ENCODE measurements around the gene ANKRD33B. TPM values are rescaled to one million over a fixed set of nuclear protein-coding genes. Genes with fewer than 3 reads are reported as not detected.
"Not testable (repeated sequence)": the region's sequence is repeated elsewhere in the genome, so short reads cannot be mapped to it uniquely, and the experiment has no call there.

Gene ANKRD33B
- total RNA-seq, 1 donor: 10.8 TPM

DNA sequence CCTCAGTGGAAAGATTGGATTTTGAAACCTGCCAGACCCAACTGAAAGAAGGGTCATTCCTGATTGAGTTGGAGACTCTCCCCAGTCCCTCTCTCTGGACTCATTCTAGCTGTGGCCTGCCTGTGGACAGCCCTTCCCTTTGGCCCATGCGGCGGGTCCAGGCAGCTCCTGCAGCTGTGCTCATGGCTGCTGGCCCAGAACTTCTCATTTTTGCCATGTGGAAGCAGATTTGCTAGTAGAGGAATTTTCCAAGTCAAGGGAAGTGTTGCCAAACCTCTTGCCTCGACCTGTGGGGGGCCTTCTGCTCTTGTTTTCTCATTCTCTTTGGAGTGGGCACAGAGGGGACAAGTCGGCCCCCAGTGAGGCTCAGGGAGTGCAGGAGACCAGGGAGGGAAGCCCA, 89.2 kb downstream of the ANKRD33B start:
- DNase-seq (ENCODE audit: low read depth in 2 of 3, low spot score in 2 of 3): no peak

DNA sequence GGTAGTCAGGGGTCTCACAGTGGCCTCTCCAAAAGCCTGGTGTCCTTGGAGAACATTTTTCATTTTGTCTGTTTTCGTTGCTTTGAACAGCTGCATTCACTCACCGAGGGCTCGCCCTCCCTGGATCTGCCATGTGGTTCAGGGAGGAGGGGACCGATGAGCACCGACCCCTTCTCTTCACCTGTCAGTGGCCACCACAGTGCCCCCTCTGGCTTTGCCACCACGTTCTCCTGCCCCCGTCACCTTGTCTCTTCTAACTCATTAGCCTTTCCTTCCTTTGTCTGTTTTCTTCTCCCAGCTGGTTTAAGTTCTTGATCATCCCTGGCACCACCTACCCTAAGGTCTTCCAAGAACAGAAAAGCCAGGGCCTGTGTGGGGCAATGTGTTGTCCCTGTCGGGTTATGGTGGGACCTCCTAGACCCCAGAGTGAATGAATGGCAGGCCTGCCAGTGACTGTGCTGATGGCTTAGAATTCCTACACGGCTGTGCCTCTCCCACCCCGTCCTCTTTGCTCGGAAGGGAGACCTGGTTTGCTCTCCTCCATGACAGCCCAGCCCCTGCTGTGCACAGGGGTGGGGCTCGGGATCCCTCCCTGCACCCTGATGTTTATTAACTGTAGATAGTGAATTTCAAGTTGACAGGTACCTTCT, 90.0 kb downstream of the ANKRD33B start:
- DNase-seq (ENCODE audit: low read depth in 2 of 3, low spot score in 2 of 3): no peak

DNA sequence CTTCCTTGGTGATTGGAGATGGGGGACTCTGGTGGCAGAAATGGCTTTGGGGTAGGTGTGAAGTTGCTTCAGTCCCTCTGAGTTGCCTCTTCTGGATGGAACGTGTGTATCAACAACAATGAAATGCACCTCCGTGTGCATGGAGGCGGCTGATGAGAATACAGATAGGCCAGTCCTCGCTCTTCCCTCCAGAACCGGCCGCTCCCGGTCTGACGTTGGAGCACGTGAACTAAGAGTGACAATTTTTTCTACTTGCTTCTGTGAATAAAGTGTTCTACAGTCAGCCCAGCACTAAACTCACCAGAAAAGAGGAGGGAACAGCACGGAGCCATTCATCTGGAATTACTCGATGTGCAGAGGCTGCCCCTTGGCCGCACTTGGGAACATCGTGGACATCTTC, 90.7 kb downstream of the ANKRD33B start:
- no peak for DNase-seq (ENCODE audit: low read depth in 2 of 3, low spot score in 2 of 3)

DNA sequence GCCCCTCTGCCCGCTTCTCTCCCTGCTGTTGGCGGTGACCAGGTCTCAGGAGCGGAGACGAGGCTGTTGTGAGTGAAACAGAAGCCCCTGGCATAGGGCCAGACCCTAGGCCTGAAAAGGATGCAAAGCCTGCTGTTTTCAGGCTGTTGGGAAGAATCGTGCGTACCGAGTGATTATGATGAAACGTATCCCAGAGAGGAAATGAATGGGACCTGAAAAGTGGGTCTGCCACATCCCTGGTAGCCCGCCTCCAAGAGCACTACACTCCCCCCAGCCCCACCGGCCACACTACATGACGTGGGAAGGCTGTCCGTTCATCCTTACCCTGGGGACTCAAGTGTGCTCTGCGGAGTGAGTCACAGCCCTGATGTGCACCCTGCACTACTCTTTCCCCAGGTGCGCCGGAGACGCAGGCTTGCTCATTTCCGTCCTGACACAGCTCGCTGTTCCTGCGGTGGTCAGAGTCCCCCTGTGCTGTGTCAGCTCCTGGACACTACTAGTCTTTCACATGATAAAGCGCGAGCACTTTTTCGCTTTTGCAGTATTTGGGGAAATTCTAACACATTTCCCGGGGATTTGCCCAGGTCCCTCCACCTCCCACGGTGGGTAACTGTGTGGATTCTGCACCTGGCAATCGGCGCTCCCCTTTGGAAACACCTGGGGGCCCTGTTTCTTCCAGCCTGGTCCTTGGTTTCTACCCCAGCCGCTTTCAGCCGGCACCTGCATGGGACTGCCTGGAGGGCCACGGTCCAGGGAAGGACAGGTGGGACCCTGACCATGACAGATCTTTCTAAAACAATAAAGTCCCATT, 91.5 kb downstream of the ANKRD33B start:
- DNase-seq (ENCODE audit: low read depth in 2 of 3, low spot score in 2 of 3): no peak

DNA sequence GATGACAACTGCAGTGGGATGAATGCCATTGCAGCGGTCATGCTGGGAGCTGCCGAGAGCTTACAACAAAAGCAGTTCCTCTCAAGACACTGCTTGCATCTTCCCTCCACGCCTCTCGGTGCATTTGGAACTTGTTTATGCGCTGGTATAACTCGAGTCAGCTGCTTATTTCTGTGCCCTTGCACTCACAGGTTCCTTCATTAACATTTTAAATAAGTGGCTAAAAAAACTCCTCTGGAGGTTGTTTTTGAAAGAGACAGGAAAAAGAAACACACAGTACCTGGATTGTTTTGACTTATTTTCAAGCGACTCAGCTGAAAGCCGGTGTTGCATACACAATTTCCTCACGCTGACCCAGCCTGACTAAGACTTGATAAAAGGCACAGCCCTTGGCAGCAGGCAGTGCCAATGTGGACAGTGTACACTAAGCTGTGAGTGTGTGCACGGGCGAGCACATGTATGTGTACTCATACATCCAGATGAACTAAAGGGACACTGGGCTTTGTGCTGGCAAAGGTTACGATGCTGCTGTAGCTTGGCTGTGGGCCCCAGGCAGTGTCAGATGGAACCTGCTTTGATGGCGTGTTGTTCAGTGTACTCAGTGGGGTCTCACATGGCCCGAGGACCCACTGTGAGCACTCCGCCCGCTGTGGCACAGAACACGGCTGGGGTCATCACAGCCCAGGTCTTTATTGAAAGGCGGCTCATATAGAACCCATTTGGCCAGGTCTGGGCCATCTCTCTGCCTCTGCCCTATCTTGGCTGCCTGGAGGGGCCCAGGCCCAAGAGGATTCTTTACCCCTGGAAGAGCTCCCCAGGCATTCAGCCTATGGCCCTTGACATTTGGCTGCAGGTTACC, 92.3 kb downstream of the ANKRD33B start:
- DNase-seq (ENCODE audit: low read depth in 2 of 3, low spot score in 2 of 3): no peak

DNA sequence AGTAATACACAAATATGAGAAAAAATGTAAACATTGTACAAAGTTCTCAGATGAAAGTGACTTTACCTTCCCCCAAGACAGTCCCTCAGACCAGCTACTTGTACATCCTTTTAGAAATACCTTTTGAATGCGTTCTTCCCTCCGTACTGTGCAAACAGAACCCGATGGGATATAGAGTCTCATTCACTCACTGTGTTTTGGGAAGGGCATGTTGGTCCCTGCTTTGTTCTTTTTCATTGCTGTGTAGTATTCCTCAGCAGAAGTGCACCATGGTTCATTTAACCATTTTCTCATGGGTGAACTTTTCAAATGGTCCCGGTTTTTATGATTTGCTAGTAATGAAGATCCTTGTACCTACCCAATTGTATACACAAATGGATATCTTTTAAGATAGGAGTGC, 94.4 kb downstream of the ANKRD33B start:
- no peak for DNase-seq (ENCODE audit: low read depth in 2 of 3, low spot score in 2 of 3)

DNA sequence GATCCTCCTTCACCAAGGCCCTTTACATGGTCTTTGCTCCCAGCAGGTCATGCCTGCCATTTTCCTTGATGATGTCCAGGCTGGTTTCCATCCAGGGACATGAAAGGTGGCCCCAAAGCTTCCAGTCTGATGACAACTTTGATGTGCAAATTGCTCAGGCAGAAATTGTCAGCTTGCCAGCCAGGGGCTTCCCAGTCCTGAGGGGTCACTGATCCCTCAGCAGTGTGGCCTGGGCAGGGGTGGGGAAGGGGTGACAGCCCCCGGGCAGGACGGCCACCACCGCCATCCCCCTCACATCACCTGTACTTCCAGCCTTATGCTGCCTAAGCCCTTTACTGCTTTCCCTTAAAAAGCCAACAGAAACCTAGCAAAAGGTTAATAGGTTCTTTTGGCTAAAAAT, 96.3 kb downstream of the ANKRD33B start:
- no peak for DNase-seq (ENCODE audit: low read depth in 2 of 3, low spot score in 2 of 3)

DNA sequence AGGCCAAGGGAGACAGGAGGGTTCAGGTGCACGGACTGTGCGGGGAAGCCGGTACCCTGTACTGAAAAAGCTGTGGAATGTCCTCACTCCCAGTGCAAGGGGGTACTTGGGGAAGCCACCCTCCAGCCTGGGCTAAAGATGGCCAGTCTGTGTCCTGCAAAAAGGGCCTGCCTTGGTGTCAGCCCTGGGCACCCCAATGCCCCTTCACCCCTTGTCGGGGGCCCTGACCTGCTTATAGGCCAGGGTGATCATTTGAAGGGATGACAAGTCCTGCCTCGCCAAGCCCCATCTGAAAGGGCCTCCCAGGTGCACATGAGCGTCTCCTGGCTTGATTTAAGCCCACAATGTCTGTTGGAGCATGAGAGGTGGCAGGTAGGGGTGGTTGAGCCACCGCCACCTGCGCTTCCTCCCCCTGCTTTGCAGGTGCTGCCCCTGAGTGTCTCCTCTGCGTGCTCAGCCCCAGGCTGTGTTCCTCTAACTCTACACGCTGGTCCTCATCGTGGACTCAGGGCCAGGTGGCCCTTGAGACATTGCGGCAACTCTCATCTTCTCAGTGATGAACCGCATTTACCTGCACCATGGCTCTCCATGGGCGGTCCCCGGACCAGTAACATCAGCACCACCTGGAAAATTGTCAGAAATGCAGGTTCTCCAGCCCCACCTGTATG, 97.0 kb downstream of the ANKRD33B start:
- DNase-seq (ENCODE audit: low read depth in 2 of 3, low spot score in 2 of 3): no peak

DNA sequence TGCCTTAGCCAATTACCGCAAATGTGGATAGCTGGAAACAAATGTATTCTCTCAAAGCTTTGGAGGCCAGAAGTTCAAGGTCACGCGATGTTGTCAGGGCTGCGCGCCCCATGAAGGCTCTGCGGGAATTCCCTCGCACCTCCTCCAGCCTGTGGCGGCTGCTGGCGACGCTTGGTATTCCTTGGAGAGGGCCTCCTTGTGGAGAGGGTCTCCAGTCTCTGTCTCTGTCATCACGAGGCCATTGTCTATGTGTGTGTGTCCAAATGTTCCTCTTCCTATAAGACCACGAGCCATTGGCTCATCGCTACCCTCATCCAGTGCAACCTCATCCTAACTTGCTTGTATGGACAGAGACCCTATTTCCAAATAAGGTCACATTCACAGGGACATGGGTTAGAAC, 97.5 kb downstream of the ANKRD33B start:
- DNase-seq (ENCODE audit: low read depth in 2 of 3, low spot score in 2 of 3): no peak

DNA sequence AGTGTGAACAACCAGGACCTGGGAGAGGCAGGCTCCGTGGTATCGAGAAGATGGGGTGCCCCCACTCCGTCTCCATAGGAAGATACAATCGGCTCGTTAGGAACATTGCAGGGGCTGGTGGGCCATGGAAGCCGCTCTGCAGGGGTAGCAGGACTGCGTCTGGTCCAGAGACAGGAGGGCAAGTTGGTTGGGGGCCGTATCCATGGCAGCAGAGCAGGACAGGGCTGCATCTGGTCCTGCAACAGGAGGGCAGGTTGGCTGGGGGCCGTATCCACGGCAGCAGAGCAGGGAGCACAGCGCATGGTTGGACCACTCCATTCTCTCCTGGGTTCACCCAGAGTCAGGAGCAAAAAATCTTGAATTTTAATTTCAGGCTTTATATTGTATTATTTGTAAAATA, 98.2 kb downstream of the ANKRD33B start:
- no peak for DNase-seq (ENCODE audit: low read depth in 2 of 3, low spot score in 2 of 3)

DNA sequence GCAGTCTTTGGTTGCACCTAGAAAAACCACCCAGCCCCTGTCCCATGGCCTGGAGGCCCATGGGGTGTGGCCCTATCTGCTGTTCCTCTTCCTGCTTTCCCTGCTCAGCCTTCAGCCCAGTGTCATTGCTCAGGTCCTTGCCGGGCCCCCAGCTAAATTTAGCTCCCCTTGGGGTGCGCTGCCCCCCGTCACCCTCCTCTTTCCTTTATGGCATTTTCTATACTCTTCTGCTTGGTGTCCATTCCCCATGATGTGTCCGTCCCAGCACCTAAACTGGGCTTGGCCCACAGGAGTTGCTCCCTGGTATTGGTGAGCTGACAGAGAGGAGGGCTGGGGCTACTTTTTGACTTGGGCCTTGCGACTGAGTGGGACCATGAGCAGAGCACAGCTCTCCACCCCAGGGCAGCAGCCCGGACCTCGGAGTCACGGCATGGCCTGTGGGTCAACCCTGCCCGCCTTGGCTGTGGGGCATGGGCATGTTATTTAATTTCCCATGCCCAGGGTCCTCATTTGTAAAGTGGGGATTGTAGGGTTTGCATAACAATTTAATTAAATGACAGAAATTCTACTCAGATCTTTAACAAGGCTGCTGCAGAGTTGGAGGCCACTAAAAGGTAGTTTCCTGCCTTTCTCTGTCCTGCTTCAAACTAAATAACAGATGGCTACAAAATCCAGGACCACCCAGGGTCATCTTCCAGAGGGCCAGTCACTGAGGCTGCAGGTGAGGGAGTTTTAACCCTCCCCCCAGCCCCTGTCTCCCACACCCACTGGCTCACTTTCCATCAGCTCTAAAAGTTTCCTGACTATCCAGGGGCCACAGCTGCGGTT, 99.0 kb downstream of the ANKRD33B start:
- DNase-seq (ENCODE audit: low read depth in 2 of 3, low spot score in 2 of 3): no peak

DNA sequence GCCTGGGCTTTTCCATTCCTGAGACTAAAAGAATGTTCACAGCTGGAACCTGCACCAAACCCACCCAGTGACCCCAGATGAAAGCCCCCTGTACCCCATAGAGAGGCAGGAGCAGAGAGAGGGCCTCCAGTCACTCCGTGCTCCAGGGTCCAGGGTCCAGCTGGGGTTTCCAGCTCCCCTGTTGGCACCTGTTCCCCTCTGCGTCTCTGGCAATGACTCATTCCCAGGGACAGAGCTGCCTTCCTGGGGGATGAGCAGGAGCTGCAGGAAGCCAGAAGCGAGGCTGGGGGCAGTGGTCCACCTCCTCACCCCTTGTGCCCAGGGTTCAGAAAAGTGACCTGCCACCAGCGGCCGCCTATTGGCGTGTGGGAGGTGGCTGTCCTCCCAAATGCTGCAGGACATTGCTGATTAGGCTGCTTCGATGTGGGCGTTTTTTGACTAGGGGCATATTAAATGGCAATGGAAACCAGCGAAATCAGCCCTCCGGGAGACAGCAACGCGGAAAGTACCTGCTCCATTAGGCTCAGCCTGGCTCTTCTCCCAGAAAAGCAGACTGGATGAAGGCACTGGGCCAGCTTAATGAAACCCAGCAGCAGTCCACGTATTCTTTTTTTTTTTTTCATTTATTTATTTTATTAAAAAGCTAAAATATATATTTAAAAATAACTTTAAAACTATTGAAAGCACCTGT, 99.8 kb downstream of the ANKRD33B start:
- no peak for DNase-seq (ENCODE audit: low read depth in 2 of 3, low spot score in 2 of 3)

DNA sequence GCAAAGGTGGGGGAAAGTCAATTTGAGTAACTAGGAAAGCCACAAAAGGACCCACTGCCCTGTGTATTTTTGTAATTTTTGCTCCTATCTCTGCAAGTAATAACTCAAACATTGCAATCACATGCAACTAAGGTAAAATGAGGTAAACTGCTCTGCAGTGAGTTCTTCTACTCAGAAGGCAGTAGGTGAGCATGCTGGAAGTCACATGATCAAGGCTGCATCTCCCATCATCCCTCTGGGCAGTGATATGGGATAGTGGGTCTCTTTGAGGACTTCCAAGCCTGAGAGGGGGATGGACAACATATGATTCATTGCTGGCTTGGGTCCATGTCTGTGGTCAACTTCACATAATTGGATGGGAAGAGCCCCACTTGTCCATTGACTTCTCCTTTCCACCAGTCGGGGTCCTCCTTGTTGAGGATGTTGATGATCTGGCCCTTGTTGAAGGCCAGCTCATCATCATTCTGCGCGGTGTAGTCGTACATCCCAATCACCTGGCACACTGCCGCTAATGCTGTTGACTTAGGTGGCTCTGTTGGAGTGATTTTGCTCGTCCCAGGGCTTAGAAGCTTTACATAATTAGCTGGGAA, 100.4 kb downstream of the ANKRD33B start:
- not testable (repeated sequence) for DNase-seq (ENCODE audit: low read depth in 2 of 3, low spot score in 2 of 3)

DNA sequence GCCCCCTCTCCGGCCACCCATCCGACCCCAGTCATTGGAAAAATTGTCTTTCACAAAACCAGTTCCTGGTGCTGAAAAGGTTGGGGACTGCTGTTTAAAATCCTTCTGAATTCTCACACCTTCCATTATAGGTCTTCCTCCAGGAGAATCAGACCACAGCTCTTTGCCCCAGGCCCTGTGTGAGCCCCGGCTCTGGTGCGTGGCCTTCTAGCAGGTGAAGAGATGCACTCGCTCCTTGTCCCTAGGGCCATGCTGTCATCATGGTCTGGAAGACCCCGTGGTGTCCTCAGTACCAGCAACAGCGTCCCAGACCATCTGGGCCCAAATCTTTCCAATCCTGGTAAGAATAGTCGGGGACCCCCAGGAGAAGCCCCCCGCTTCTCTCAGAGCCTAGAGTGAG, 101.9 kb downstream of the ANKRD33B start:
- no peak for DNase-seq (ENCODE audit: low read depth in 2 of 3, low spot score in 2 of 3)

DNA sequence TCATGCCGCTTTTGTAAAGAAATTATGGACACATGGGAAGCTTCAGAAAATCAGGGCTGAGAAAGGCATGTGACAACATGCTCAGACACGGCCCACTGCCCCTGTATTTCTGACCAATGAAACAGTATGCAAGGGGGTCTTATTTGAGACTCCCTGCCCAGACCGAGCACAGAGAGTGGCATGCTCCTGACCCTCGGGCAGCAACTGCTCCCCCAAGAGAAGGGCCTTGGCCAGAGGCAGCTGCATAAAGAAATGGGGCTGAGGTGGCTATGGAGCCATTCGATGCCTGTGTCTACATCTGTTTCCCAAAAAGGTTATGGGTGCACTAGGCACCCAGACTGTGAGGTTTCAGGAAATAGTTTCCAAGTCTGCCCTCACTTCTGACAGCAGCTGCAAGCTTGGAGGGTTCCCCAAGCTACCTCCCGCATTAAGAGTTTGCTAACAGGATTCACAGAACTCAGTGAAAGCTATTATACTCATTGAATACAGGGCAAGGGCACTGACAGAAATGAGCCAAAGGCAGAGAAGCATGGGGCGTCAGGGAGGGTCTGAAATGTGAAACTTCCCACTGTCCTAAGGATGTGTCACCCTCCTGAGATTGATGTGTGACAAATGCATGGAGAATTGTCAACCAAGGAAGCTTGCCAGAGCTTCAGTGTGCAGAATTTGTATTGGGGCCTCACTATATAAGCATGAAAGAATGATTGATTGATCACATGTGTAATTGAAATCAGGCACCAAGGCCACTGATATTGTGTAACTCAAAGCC, 102.8 kb downstream of the ANKRD33B start:
- no peak for DNase-seq (ENCODE audit: low read depth in 2 of 3, low spot score in 2 of 3)

DNA sequence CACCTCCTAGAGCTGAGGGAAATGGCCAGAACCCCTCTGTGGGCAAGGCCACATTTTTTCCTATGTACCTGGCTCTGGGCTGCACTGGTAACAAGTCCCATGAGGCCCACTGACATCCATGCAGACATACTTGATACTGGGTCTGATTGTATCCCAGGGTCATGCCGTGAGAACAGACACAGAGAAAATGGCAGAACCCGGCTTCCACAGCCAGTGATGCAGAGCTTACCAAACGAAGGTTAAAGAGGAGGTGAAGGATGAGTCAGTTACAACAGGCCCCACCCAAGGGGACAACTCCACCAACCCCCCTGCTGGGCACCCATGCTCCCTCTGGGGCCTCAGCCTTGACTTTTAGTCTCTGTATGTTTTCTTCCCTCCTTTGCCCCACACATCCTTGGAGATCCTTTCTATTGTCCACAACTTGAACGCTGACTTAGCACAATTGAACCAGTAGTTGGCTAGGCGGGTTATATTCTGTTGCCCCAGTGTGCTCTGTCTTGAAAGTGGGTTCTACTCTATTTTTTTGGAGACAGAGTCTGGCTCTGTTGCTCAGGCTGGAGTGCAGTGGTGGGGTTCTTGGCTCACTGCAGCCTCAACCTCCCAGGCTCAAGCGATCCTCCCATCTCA, 103.7 kb downstream of the ANKRD33B start:
- no peak for DNase-seq (ENCODE audit: low read depth in 2 of 3, low spot score in 2 of 3)

DNA sequence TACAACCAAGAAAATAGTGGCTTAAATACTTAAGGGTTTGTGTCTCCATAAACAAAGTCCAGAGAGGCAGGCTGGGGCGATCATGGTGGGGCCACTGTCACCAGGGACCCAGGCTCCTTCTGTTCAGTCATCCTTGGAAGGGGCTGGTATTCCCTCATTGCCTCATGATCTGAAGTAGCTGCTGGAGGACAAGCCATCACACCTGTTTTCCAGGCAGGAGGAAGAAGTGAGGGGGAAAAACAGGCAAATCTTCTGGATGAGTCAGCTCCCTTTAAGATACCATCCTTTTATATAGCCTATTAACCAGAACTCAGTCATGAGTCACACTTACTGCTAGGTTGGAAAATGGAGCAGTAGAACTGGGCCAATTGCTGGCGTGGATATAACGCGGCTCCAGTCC, 104.8 kb downstream of the ANKRD33B start:
- no peak for DNase-seq (ENCODE audit: low read depth in 2 of 3, low spot score in 2 of 3)

DNA sequence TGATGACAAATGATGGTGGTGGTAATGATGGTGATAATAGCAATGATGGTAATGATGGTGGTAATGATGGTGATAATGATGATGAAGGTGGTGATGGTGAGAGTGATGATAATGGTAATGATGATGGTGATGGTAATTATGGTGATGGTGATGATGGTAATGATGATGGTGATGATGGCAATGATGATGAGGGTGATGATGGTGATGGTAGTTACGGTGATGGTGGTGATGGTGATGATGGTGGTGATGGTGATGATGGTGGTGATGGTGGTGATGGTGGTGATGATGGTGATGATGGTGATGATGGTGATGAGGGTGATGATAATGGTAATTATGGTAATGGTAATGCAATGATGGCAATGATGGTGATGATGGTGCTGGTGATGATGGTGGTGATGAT, 106.1 kb downstream of the ANKRD33B start:
- no peak for DNase-seq (ENCODE audit: low read depth in 2 of 3, low spot score in 2 of 3)

All from hematopoietic multipotent progenitor cell (in vitro differentiated cells).